ENCODE data around the gene CUZD1.
"Not testable (repeated sequence)": the region's sequence is repeated elsewhere in the genome, so short reads cannot be mapped to it uniquely, and the experiment has no call there.

The CUZD1 gene

GRCh38 chr10:122845783-122846332, at the start of gene CUZD1:
CUZD1 (minus strand) TSS chr10:122845857; CDS start chr10:122845843, 14 bp downstream.
- no peak for DNase-seq

- no peak for DNase-seq
These were observed 48.7 kb upstream of the CUZD1 start for GRCh38 chr10:122894261-122894944.

GRCh38 chr10:122884166-122884565, 38.5 kb upstream of the CUZD1 start:
- no peak for DNase-seq

- DNase-seq: no peak
These were observed 37.1 kb upstream of the CUZD1 start for GRCh38 chr10:122882766-122883165.

GRCh38 chr10:122879339-122880273, 33.9 kb upstream of the CUZD1 start, which contains the start of gene FAM24B:
FAM24B (minus strand) TSS chr10:122879581; CDS start chr10:122850515, 29,066 bp downstream.
- peak; percentile 88 for DNase-seq

- no peak for DNase-seq
These were observed 33.2 kb upstream of the CUZD1 start for GRCh38 chr10:122878799-122879338.

GRCh38 chr10:122877264-122877663, 31.6 kb upstream of the CUZD1 start:
- no peak for DNase-seq

GRCh38 chr10:122876467-122876855, 30.8 kb upstream of the CUZD1 start:
- no peak for DNase-seq

GRCh38 chr10:122875843-122876466, 30.3 kb upstream of the CUZD1 start:
- no peak for DNase-seq

- DNase-seq: not testable (repeated sequence)
These were observed 26.3 kb upstream of the CUZD1 start for GRCh38 chr10:122871947-122872346.

GRCh38 chr10:122868768-122869167, 23.1 kb upstream of the CUZD1 start:
- not testable (repeated sequence) for DNase-seq

- not testable (repeated sequence) for DNase-seq
These were observed 21.3 kb upstream of the CUZD1 start for GRCh38 chr10:122866757-122867482.

GRCh38 chr10:122864901-122865300, 19.2 kb upstream of the CUZD1 start:
- DNase-seq: no peak

- no peak for DNase-seq
These were observed 18.5 kb upstream of the CUZD1 start for GRCh38 chr10:122864194-122864592.

GRCh38 chr10:122863216-122864193, 17.8 kb upstream of the CUZD1 start:
- no peak for DNase-seq

- no peak for DNase-seq
These were observed 16.1 kb upstream of the CUZD1 start for GRCh38 chr10:122861711-122862161.

GRCh38 chr10:122859527-122859926, 13.9 kb upstream of the CUZD1 start:
- no peak for DNase-seq

- DNase-seq: not testable (repeated sequence)
These were observed 12.4 kb upstream of the CUZD1 start for GRCh38 chr10:122858042-122858441.

- no peak for DNase-seq
These were observed 11.2 kb upstream of the CUZD1 start for GRCh38 chr10:122856902-122857301.

- no peak for DNase-seq
These were observed 10.1 kb upstream of the CUZD1 start for GRCh38 chr10:122855745-122856144.

- DNase-seq: no peak
These were observed 9.0 kb upstream of the CUZD1 start for GRCh38 chr10:122854648-122855047.
